Rectal smooth muscle tissue (tissue), 1 donor: ENCODE data around the gene IGFBP7.

ENCODE experiments used
- H3K27ac ChIP-seq: one replicate; pipeline ENCODE4 v1.7.0; 2013; ENCODE audit warnings: low read depth, low read length, inconsistent platforms
- H3K27me3 ChIP-seq: one replicate; pipeline ENCODE4 v1.7.0; 2013; ENCODE audit warnings: low read length; ENCODE audit not compliant: control insufficient read depth, insufficient read depth
- H3K36me3 ChIP-seq: one replicate; pipeline ENCODE4 v1.7.0; 2013; ENCODE audit warnings: low read length; ENCODE audit not compliant: control insufficient read depth, insufficient read depth
- H3K4me1 ChIP-seq: one replicate; pipeline ENCODE4 v1.7.0; 2013; ENCODE audit warnings: low read length; ENCODE audit not compliant: control insufficient read depth, insufficient read depth
- H3K4me3 ChIP-seq: one replicate; pipeline ENCODE4 v1.7.0; 2013; ENCODE audit warnings: low read length
- H3K9ac ChIP-seq: one replicate; pipeline ENCODE4 v1.7.0; 2013; ENCODE audit warnings: low read length

Gene IGFBP7

GRCh38 chr4:57148177-57148576 is 38.0 kb upstream of the IGFBP7 start:
- Histone ChIP-seq H3K4me1 (no peaks in the 10 kb centered on the region), H3K27me3 (no peaks in the 10 kb centered on the region), H3K4me3 (no peak overlapping the region), H3K9ac (no peak overlapping the region), H3K27ac (no peak overlapping the region), H3K36me3 (no peaks in the 10 kb centered on the region)

GRCh38 chr4:57147335-57148060 is 37.3 kb upstream of the IGFBP7 start:
- Histone ChIP-seq H3K4me1 (no peaks in the 10 kb centered on the region), H3K27me3 (no peaks in the 10 kb centered on the region), H3K27ac (no peak overlapping the region), H3K36me3 (no peaks in the 10 kb centered on the region), H3K9ac (no peak overlapping the region), H3K4me3 (no peak overlapping the region)

GRCh38 chr4:57146444-57146843 is 36.3 kb upstream of the IGFBP7 start:
- Histone ChIP-seq H3K4me3 (no peak overlapping the region), H3K36me3 (no peaks in the 10 kb centered on the region), H3K27ac (no peak overlapping the region), H3K4me1 (no peaks in the 10 kb centered on the region), H3K27me3 (no peaks in the 10 kb centered on the region), H3K9ac (no peak overlapping the region)

GRCh38 chr4:57144466-57144865 is 34.3 kb upstream of the IGFBP7 start:
- H3K27ac ChIP-seq, result no peak overlapping the region

GRCh38 chr4:57139783-57140182 is 29.6 kb upstream of the IGFBP7 start:
- no peaks in the 10 kb centered on the region for H3K4me1 ChIP-seq
- H3K27ac ChIP-seq, result no peak overlapping the region
- no peaks in the 10 kb centered on the region for H3K36me3 ChIP-seq
- H3K4me3 ChIP-seq, result no peak overlapping the region
- no peak overlapping the region for H3K9ac ChIP-seq
- no peaks in the 10 kb centered on the region for H3K27me3 ChIP-seq

More at GRCh38 chr4:57144466-57144865, 34.3 kb upstream of the IGFBP7 start:
- no peaks in the 10 kb centered on the region for H3K36me3 ChIP-seq
- H3K4me3 ChIP-seq, result no peak overlapping the region
- H3K4me1 ChIP-seq, result no peaks in the 10 kb centered on the region
- H3K27me3 ChIP-seq, result no peaks in the 10 kb centered on the region
- H3K9ac ChIP-seq, result no peak overlapping the region

GRCh38 chr4:57137261-57137660 is 27.1 kb upstream of the IGFBP7 start:
- peaks cover 2% of the 10 kb centered on the region for H3K4me1 ChIP-seq
- H3K27me3 ChIP-seq, result peaks cover 1% of the 10 kb centered on the region
- no peak overlapping the region for H3K9ac ChIP-seq
- H3K36me3 ChIP-seq, result no peaks in the 10 kb centered on the region
- H3K4me3 ChIP-seq, result no peak overlapping the region
- H3K27ac ChIP-seq, result no peak overlapping the region

GRCh38 chr4:57136281-57136680 is 26.1 kb upstream of the IGFBP7 start:
- Histone ChIP-seq H3K4me3 (no peak overlapping the region), H3K27me3 (peaks cover 1% of the 10 kb centered on the region), H3K9ac (no peak overlapping the region), H3K4me1 (peaks cover 6% of the 10 kb centered on the region), H3K36me3 (no peaks in the 10 kb centered on the region), H3K27ac (no peak overlapping the region)

GRCh38 chr4:57132743-57133137 is 22.6 kb upstream of the IGFBP7 start:
- H3K9ac ChIP-seq, result no peak overlapping the region
- H3K4me3 ChIP-seq, result no peak overlapping the region
- H3K36me3 ChIP-seq, result no peaks in the 10 kb centered on the region
- no peak overlapping the region for H3K27ac ChIP-seq
- H3K27me3 ChIP-seq, result peaks cover 1% of the 10 kb centered on the region
- peaks cover 6% of the 10 kb centered on the region for H3K4me1 ChIP-seq

- Histone ChIP-seq H3K4me1 (peaks cover 6% of the 10 kb centered on the region), H3K36me3 (no peaks in the 10 kb centered on the region), H3K27me3 (peaks cover 1% of the 10 kb centered on the region), H3K4me3 (no peak overlapping the region), H3K27ac (no peak overlapping the region), H3K9ac (no peak overlapping the region)
Observed at GRCh38 chr4:57131849-57132742, 21.9 kb upstream of the IGFBP7 start.

GRCh38 chr4:57129477-57129876 is 19.3 kb upstream of the IGFBP7 start:
- no peak overlapping the region for H3K27ac ChIP-seq
- H3K27me3 ChIP-seq, result peaks cover 1% of the 10 kb centered on the region
- H3K9ac ChIP-seq, result no peak overlapping the region
- no peaks in the 10 kb centered on the region for H3K36me3 ChIP-seq
- peaks cover 6% of the 10 kb centered on the region for H3K4me1 ChIP-seq
- H3K4me3 ChIP-seq, result no peak overlapping the region

GRCh38 chr4:57127361-57127760 is 17.2 kb upstream of the IGFBP7 start:
- no peak overlapping the region for H3K27ac ChIP-seq
- H3K4me1 ChIP-seq, result peaks cover 5% of the 10 kb centered on the region
- no peak overlapping the region for H3K4me3 ChIP-seq
- no peaks in the 10 kb centered on the region for H3K27me3 ChIP-seq
- H3K36me3 ChIP-seq, result no peaks in the 10 kb centered on the region
- H3K9ac ChIP-seq, result no peak overlapping the region

- H3K9ac ChIP-seq, result no peak overlapping the region
- no peak overlapping the region for H3K27ac ChIP-seq
- no peak overlapping the region for H3K4me3 ChIP-seq
Observed at GRCh38 chr4:57125996-57126395, 15.8 kb upstream of the IGFBP7 start.

More at GRCh38 chr4:57125996-57126395, 15.8 kb upstream of the IGFBP7 start:
- Histone ChIP-seq H3K36me3 (no peaks in the 10 kb centered on the region), H3K4me1 (no peaks in the 10 kb centered on the region), H3K27me3 (no peaks in the 10 kb centered on the region)
